PC-3 (cell line): ENCODE measurements around the gene EYS. TPM values are rescaled to one million over a fixed set of nuclear protein-coding genes. Genes with fewer than 3 reads are reported as not detected.

Experiments
- ATAC-seq: fragments of 200-7000 bp; cut with Tn5 transposase; 2 replicates; pipeline ENCODE4 v1.9.1; 2020; ENCODE audit warnings: mild to moderate bottlenecking, moderate library complexity
- BruUV-seq: library from RNA; stranded (reverse); fragments of 400-500 nt; replicated peaks from 2 replicates; lab custom pipeline; 2021; lab: Mats Ljungman, UMichigan
- CTCF ChIA-PET: fragments of 300-600 bp; sonication (Branson Sonifier 250); formaldehyde crosslinking; loops from one replicate; lab custom pipeline; 2022; ENCODE audit warnings: antibody characterized with exemption; lab: Charles Lee
- POLR2A ChIA-PET: fragments of 300-600 bp; sonication (Branson Sonifier 250); formaldehyde crosslinking; loops from one replicate; lab custom pipeline; 2022; ENCODE audit warnings: antibody characterized with exemption; ENCODE audit not compliant: unreplicated experiment; lab: Charles Lee
- DNase-seq: peaks from one replicate; pipeline ENCODE4 v3.0.0-alpha.2; 2015
- H2AFZ ChIP-seq: fragments of 300-600 bp; sonication (generic); 2 replicates; pipeline ENCODE4 v1.6.0; 2016; ENCODE audit warnings: antibody characterized with exemption, low read length
- H3F3A ChIP-seq: fragments of 300-600 bp; sonication (generic); one replicate; pipeline ENCODE4 v1.6.0; 2017; ENCODE audit warnings: antibody characterized with exemption, low read length, control low read depth, mild to moderate bottlenecking; ENCODE audit not compliant: unreplicated experiment
- H3K27ac ChIP-seq: fragments of 300-600 bp; sonication (generic); 2 replicates; pipeline ENCODE4 v1.5.1; 2016; ENCODE audit warnings: mild to moderate bottlenecking, low read length
- H3K27me3 ChIP-seq: fragments of 300-600 bp; sonication (generic); 2 replicates; pipeline ENCODE4 v1.6.1; 2016; ENCODE audit warnings: low read length, mixed read lengths
- H3K36me3 ChIP-seq: fragments of 300-600 bp; sonication (generic); 2 replicates; pipeline ENCODE4 v1.6.1; 2016; ENCODE audit warnings: low read depth, mixed run types, low read length, mixed read lengths
- H3K4me1 ChIP-seq: fragments of 300-600 bp; sonication (generic); 2 replicates; pipeline ENCODE4 v1.5.1; 2016; ENCODE audit warnings: low read length; ENCODE audit not compliant: insufficient read depth
- H3K4me2 ChIP-seq: fragments of 300-600 bp; sonication (generic); 2 replicates; pipeline ENCODE4 v1.6.0; 2016; ENCODE audit warnings: low read length
- H3K4me3 ChIP-seq: fragments of 300-600 bp; sonication (generic); 2 replicates; pipeline ENCODE4 v1.5.1; 2016; ENCODE audit warnings: mild to moderate bottlenecking, low read length, mixed read lengths
- H3K79me2 ChIP-seq: fragments of 300-600 bp; sonication (generic); 2 replicates; pipeline ENCODE4 v1.6.1; 2017; ENCODE audit warnings: low read length, mixed read lengths
- H3K9ac ChIP-seq: fragments of 300-600 bp; sonication (generic); 2 replicates; pipeline ENCODE4 v1.6.0; 2016; ENCODE audit warnings: mild to moderate bottlenecking, low read length
- H3K9me2 ChIP-seq: fragments of 300-600 bp; sonication (generic); replicated peaks from 2 replicates; pipeline ENCODE4 v1.6.1; 2016; ENCODE audit warnings: mixed run types, low read length, mixed read lengths
- H3K9me3 ChIP-seq: fragments of 300-600 bp; sonication (generic); 2 replicates; pipeline ENCODE4 v1.6.1; 2016; ENCODE audit warnings: low read length, mixed read lengths
- H4K20me1 ChIP-seq: fragments of 300-600 bp; sonication (generic); 2 replicates; pipeline ENCODE4 v1.6.1; 2016; ENCODE audit warnings: low read length, mixed read lengths
- CTCF ChIP-seq: fragments of 300-600 bp; sonication (generic); conservative IDR thresholded peaks from 2 replicates; pipeline ENCODE4 v1.5.1; 2017; ENCODE audit warnings: antibody characterized with exemption, low read depth, mild to moderate bottlenecking, low read length
- EZH2 ChIP-seq: fragments of 300-600 bp; sonication (generic); IDR thresholded peaks from one replicate; pipeline ENCODE4 v1.6.1; 2017; ENCODE audit warnings: antibody characterized with exemption, mild to moderate bottlenecking, low read length; ENCODE audit not compliant: unreplicated experiment
- EZH2phosphoT487 ChIP-seq: fragments of 300-600 bp; sonication (generic); IDR thresholded peaks from 2 replicates; pipeline ENCODE4 v1.6.1; 2018; ENCODE audit warnings: mild to moderate bottlenecking, antibody characterized with exemption, low read length, borderline replicate concordance
- intact Hi-C: fragments of 100-400 bp; cut with micrococcal nuclease; formaldehyde crosslinking; loops from 2 replicates; pipeline ENCODE4 v1.9.0; 2023
- total RNA-seq: library from RNA; depleted of rRNA; stranded (reverse); fragments of >200 nt; gene quantifications from 2 replicates; pipeline ENCODE4 v1.2.3, GENCODE V29; 2014

The EYS gene
- total RNA-seq, 1 experiment from 2014 or later, result 0.07 TPM

GRCh38 chr6:65248101-65248610 lies 458.9 kb downstream of the EYS start:
- POLR2A ChIA-PET, result no interaction called here
- no peak for TF ChIP-seq EZH2
- TF ChIP-seq EZH2phosphoT487, result no peak
- TF ChIP-seq CTCF, result no peak
- Histone ChIP-seq H3K4me3 (no peak overlapping the region), H3K27ac (no peak overlapping the region), H4K20me1 (no peaks in the 10 kb centered on the region), H3K9me2 (no peaks in the 10 kb centered on the region), H3K4me1 (no peaks in the 10 kb centered on the region), H2AFZ (no peak overlapping the region), H3K27me3 (no peaks in the 10 kb centered on the region), H3K79me2 (no peaks in the 10 kb centered on the region), H3K36me3 (no peaks in the 10 kb centered on the region), H3F3A (no peaks in the 10 kb centered on the region), H3K4me2 (no peak overlapping the region), H3K9ac (no peak overlapping the region), H3K9me3 (no peaks in the 10 kb centered on the region)
- ATAC-seq, result no peak
- intact Hi-C loops, result no loop called here
- CTCF ChIA-PET, result no interaction called here
- no TSS peak for BruUV-seq
- DNase-seq, result no peak

- no peak overlapping the region for H3K4me3 ChIP-seq
- no peaks in the 10 kb centered on the region for H3K9me3 ChIP-seq
- no peak overlapping the region for H3K9ac ChIP-seq
- no peak overlapping the region for H3K4me2 ChIP-seq
- no peaks in the 10 kb centered on the region for H3F3A ChIP-seq
- no peaks in the 10 kb centered on the region for H3K27me3 ChIP-seq
- BruUV-seq, result no TSS peak
- no peak for DNase-seq
- no peak overlapping the region for H3K27ac ChIP-seq
- no peaks in the 10 kb centered on the region for H3K4me1 ChIP-seq
- no peak overlapping the region for H2AFZ ChIP-seq
- CTCF ChIA-PET, result no interaction called here
- no peak for ATAC-seq
- H3K9me2 ChIP-seq, result no peaks in the 10 kb centered on the region
- POLR2A ChIA-PET, result no interaction called here
- no peaks in the 10 kb centered on the region for H3K79me2 ChIP-seq
- intact Hi-C loops, result no loop called here
- H4K20me1 ChIP-seq, result no peaks in the 10 kb centered on the region
- no peak for TF ChIP-seq CTCF
- TF ChIP-seq EZH2phosphoT487, result no peak
- no peak for TF ChIP-seq EZH2
- no peaks in the 10 kb centered on the region for H3K36me3 ChIP-seq
Measured at GRCh38 chr6:65231616-65232015, 475.4 kb downstream of the EYS start.

DNA sequence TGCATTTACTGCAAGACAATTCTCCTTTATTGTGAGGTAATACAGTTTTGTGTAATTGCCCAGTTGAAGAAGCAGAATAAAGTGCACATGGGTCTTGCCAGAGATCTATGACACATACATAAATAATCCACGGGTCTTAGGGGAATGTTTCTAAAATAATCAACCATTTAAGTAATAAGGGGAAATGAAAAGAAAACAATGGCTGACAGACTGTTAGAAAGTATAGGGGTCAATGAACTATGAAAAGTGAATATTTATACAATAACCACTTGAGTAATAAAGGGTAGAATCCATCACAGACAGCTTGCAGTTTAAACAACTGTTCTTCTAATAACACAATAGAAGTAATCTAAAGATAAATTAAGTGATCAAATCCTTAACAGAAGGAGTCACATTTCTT lies 477.2 kb downstream of the EYS start:
- no peak overlapping the region for H3K9ac ChIP-seq
- no peak overlapping the region for H3K27ac ChIP-seq
- no peaks in the 10 kb centered on the region for H3K9me2 ChIP-seq
- no peak overlapping the region for H3K4me2 ChIP-seq
- no peaks in the 10 kb centered on the region for H4K20me1 ChIP-seq
- POLR2A ChIA-PET, result no interaction called here
- no peaks in the 10 kb centered on the region for H3K36me3 ChIP-seq
- intact Hi-C loops, result no loop called here
- DNase-seq, result no peak
- TF ChIP-seq EZH2phosphoT487 (no peak), CTCF (no peak), EZH2 (no peak)
- H2AFZ ChIP-seq, result no peak overlapping the region
- no peak for ATAC-seq
- no peaks in the 10 kb centered on the region for H3K79me2 ChIP-seq
- BruUV-seq, result no TSS peak
- H3K4me1 ChIP-seq, result no peaks in the 10 kb centered on the region
- CTCF ChIA-PET, result no interaction called here
- no peak overlapping the region for H3K4me3 ChIP-seq
- H3F3A ChIP-seq, result no peaks in the 10 kb centered on the region
- H3K9me3 ChIP-seq, result no peaks in the 10 kb centered on the region
- H3K27me3 ChIP-seq, result no peaks in the 10 kb centered on the region
